NCI-H774 (cell line): Measurements from ENCODE around the gene SPTLC1.
"Not testable (repeated sequence)": the region's sequence is repeated elsewhere in the genome, so short reads cannot be mapped to it uniquely, and the experiment has no call there.

ENCODE experiments used
- DNase-seq: peaks from one replicate; lab custom pipeline; 2025; lab: John Stamatoyannopoulos, UW

The SPTLC1 gene

GRCh38 chr9:92140754-92141143, 25.5 kb upstream of the SPTLC1 start:
- no peak for DNase-seq

DNA sequence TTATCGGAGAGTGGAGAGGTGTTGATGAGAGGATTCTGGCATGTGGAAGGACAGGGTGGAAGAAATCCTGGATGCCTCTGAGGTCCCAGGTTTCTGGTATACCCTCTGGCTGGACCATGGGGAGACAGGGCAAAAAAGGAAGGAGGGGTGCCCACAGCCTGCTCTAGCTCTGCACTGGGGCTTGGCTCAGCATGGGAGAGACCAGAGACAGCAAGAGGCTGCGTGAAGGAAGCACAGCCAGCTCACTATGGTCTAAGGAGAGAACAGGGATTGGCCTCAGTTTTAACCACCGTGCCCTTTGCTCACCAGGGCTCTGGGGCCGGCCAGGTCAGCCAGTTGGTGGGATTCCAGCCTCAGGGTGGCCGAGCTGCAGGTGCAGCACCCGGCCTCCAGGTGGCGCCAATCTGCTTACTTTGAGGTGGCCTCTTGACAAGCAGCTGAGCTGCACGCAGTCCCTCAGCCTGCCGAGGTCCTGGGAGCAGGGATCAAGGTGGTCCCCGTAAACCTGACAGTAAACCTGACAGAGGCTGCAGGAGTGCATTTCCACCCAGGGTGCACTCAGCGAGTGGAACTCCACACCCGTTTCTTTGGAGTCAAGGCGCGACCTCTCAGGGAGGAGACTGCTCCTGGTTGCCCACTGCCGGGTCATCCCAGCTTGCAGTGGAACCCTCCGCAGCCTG, 25.0 kb upstream of the SPTLC1 start:
- peak; percentile 57 for DNase-seq

- DNase-seq, result not testable (repeated sequence)
Measured at GRCh38 chr9:92138960-92139540, 23.8 kb upstream of the SPTLC1 start.

GRCh38 chr9:92138157-92138959, 23.1 kb upstream of the SPTLC1 start:
- DNase-seq, result peak; percentile 65

DNA sequence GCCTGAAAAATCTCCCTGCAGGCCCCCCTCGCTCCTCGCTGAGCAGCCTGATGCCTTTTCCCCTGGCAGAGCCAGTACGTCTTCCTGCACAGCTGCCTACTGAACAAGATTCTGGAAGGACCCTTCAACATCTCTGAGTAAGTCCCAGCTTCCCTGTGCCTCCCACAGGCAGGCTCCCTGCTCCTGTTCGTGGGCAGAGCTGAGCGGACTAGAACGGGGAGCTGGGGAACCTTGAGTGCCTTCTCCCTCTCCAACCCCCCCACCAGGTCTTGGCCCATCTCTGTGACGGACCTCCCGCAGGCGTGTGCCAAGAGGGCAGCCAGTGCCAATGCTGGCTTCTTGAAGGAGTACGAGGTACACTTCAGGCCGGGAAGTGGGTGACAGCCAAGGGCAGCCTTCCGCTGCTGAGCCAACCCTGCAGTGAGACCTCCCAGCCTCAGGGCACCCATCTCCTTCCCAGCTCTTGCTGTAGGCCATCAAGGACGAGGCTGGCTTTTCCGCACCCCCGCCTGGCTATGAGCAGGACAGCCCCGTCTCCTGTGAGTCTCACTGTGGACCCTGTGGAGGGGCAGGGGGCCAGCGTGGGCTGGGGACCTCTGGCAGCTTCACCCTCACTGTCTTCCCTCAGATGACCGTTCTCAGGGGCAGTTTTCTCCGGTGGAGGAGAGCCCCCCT, 21.1 kb upstream of the SPTLC1 start:
- DNase-seq, result no peak

- DNase-seq, result no peak
Measured at GRCh38 chr9:92135576-92135975, 20.4 kb upstream of the SPTLC1 start.

DNA sequence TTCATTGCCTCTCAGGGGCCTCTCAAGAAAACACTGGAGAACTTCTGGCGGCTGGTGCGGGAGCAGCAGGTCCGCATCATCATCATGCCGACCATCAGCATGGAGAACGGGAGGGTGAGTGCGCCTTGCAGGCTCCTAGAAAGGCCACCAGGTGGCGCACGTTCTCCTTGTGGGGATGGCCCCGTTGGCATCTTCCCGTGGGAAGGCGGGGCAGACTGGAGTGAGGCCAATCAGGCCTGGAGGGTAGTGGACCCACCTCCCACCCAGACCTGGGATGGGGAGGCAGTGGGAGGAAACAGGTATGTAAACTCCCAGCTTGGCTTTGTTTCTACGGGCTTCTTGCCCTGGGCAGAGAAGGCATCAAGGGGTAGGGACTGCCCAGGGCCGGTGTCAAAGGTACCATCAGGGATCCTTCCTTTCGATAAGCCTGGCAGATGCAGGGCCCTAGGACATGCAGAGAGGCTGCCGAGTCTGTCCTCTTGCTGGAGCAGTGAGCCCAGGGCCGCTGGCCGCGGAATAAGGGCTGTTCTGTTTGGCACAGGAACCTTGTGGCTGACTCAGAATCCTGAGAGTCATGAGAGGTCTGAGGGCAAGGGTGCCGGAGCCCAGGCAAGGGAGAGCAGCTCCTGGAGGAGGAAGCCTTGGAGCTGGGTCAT, 18.9 kb upstream of the SPTLC1 start:
- peak; percentile 82 for DNase-seq

DNA sequence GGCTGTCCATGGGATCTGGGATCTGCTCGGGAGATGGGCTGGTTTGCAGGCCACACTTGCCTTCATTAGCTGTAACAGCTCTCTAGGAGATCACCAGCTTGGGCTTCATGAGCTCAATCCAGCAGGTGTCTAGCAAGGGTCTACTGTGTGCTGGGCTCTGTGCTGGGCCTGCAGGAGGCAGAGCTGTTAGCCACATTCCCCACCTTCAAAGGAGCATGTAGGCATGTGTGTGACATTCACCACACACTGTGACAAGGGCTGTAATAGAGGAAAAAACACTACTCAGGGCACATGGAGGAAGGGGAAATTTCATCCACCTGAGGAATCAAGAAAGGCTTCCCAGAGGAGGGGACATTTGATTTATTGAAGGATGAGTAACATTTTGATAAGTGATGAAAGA, 17.7 kb upstream of the SPTLC1 start:
- not testable (repeated sequence) for DNase-seq

DNA sequence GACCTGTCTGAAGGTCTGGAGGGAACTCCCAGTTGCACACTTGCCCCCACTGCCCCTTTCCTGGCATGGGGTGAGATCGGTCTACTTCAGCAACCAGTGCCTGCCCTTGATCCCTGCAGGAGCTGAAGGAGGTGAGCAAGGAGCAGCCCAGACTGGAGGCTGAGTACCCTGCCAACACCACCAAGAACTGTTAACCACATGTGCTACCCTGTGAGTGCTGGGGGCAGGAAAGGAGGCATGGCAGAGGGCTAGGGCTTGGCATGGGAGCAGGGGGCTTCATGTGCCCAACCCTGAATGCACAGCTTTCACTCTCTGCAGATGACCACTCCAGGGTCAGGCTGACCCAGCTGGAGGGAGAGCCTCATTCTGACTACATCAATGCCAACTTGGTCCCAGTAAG, 17.3 kb upstream of the SPTLC1 start:
- DNase-seq, result no peak

- DNase-seq, result no peak
Measured at GRCh38 chr9:92122800-92123199, 7.6 kb upstream of the SPTLC1 start.

GRCh38 chr9:92122061-92122460, 6.8 kb upstream of the SPTLC1 start:
- no peak for DNase-seq

DNA sequence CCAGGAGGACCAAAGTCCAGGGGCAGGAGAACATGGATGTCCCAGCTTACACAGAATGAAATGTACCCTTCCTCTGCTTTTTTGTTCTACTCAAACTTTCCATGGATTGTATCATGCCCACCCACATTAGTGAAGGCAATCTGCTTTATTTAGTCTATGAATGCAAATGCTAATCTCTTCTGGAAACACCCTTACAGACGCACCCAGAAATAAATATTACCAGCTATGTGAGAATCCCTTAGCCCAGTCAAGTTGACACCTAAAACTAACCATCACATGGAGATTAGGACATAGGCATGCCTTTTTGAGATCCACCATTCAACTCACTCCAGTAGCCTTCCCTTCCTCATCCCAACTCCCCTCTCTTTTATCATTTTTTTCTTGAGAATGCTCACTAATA, 6.1 kb upstream of the SPTLC1 start:
- no peak for DNase-seq

DNA sequence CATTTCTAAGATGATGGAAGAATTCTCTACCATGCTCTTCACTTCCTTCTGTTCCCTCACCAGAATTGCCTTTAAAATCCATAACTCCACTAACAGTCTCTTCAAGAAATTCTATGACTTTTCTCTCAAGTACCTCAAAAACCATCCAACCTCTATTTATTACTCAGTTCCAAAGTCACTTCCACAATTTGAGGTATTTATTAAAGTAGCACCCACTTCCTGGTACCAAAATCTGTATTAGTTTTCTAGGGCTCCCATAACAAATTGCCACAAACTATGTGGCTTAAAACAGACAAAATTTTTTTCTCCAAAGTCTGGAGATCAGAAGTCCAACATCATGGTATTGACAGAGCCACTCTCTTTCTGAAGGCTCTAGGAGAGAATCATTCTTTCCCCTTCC, 4.9 kb upstream of the SPTLC1 start:
- no peak for DNase-seq

- DNase-seq, result no peak
Measured at GRCh38 chr9:92119586-92119985, 4.4 kb upstream of the SPTLC1 start.

GRCh38 chr9:92108122-92108521, 7.1 kb downstream of the SPTLC1 start:
- DNase-seq, result no peak

GRCh38 chr9:92105446-92106225, 9.6 kb downstream of the SPTLC1 start:
- not testable (repeated sequence) for DNase-seq

GRCh38 chr9:92103601-92104000, 11.6 kb downstream of the SPTLC1 start:
- not testable (repeated sequence) for DNase-seq

- no peak for DNase-seq
Measured at GRCh38 chr9:92100237-92100911, 14.8 kb downstream of the SPTLC1 start.

DNA sequence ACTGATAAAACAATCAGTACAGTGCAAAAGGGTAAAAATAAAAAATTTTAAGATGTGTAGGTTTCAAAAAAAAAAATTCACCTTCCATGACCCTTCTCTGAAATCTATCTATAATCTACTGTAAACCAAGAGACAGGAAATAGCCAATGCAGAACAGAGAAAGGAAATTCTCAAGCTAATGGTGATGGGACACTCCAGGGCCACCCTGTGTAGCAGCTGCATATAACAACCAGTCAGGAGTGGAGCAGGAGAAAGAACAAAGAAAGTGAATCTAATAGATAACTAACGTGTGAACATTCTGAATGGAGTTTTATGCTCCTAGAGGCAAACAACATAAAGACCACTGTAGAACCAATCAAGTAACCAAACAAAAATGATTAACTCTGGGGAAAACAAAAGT, 16.6 kb downstream of the SPTLC1 start:
- no peak for DNase-seq

DNA sequence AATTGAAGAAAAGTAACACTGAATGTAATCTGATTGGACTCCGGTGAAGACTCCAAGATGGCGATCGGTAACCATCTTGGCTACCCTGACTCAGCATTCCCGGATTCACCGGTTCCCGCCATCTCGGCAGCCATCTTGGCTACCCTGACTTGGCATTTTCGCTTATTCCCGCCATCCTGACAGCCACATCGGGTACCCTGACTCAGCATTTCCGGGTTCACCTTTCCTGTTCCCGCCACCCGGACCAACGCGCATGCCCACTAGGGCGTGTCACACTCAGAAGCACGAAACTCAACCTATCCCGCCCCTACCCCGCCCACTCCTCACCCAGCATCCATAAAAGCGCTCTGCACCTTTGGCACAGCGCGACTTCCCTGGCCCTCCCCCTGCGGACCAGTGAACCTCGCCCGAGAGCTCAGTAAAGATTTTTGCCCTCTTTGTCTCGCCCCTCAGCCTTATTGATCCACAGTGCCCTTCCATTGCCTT, 17.2 kb downstream of the SPTLC1 start:
- DNase-seq, result no peak

DNA sequence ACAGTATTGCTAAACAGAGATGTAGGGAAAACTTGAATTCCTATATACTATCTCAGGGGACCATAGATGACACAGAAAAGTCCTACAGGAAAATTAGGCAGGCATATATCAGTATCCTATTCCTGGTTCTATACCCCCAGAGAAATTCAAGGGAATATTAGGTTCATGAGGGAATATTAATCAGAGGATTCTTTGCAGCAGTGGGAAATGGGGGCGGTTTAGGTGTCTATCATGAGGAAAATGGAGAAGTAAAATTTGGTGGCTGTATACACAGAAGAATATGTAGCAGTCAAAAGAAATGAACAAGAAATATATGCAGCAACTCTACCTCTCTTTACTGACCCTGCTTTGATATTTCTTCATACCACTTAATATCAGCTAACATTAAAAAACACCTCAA, 20.0 kb downstream of the SPTLC1 start:
- DNase-seq, result no peak
